ENCODE results near the gene AGFG2. TPM values are rescaled to one million over a fixed set of nuclear protein-coding genes. Genes with fewer than 3 reads are reported as not detected.
"Not testable (repeated sequence)": the region's sequence is repeated elsewhere in the genome, so short reads cannot be mapped to it uniquely, and the experiment has no call there.

AGFG2 gene
- total RNA-seq, 1 experiment from 2014 or later: 30.4 TPM

DNA sequence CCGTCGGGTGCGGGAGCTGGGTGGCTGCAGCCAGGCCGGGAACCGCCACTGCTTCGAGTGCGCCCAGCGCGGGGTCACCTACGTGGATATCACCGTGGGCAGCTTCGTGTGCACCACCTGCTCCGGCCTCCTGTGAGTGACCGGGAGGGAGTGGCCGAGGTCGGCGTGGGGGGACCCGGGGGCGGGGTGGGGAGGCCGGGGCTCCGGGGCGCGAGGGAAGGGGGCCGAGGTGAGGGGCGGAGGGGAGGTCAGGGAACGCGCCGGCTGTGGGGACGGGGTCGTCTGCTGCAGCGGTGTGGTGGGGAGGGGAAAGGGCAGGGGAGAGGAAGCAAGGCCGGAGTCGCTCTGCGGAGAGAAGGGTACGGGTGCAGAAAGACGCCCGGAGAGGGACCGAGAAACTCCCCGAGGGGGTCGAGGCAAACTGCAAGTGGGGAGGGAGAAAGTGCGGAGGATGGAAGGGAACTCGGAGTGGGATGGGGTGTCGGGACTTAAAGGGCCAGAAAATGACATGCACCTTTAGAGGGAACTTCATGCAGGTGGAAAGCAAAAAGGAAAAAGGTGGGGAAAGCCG is 518 bp downstream of the AGFG2 start:
- no peak for DNase-seq
- Histone ChIP-seq H3K9me2 (ENCODE audit: insufficient read depth) (no peaks in the 10 kb centered on the region), H3K9me3 (ENCODE audit: insufficient read depth, low read depth) (no peaks in the 10 kb centered on the region), H3K4me1 (replicated peaks; ENCODE audit: insufficient read depth) (peaks cover 51% of the 10 kb centered on the region), H3K79me2 (ENCODE audit: low read depth) (peaks cover 47% of the 10 kb centered on the region), H2AFZ (peak overlapping the region; percentile 84), H3K4me2 (peak overlapping the region; percentile 98), H3K4me3 (peak overlapping the region; percentile 79), H3F3A (ENCODE audit: insufficient read depth, low read depth) (peaks cover 31% of the 10 kb centered on the region), H4K20me1 (ENCODE audit: insufficient read depth) (no peaks in the 10 kb centered on the region), H3K27me3 (ENCODE audit: insufficient read depth, low read depth) (no peaks in the 10 kb centered on the region), H3K27ac (no peak overlapping the region), H3K36me3 (ENCODE audit: low read depth) (no peaks in the 10 kb centered on the region)
- ChIA-PET POLR2A (ENCODE audit: unreplicated experiment) (interaction anchor here (0.6 kb wide), 2 partner anchors 18 to 44 kb away, joined by 3 to 4 read pairs; no protein-coding TSS in a partner anchor), CTCF (interaction anchor here (0.6 to 0.7 kb wide), 5 partner anchors 32 to 605 kb away, joined by 3 to 6 read pairs (median 4); no protein-coding TSS in a partner anchor)
- no TSS peak for BruUV-seq (replicated peaks)
- no peak for TF ChIP-seq CTCF (conservative IDR thresholded peaks at IDR 0.05)
- TF ChIP-seq EZH2 (IDR thresholded peaks at IDR 0.05; ENCODE audit: low read depth): no peak
- intact Hi-C loops (cut with micrococcal nuclease; ENCODE audit: unreplicated experiment): loop anchor here (2.0 kb wide), 1 partner anchor 43 kb away; no protein-coding TSS in a partner anchor

- Histone ChIP-seq H3K4me2 (peak overlapping the region; percentile 98), H4K20me1 (ENCODE audit: insufficient read depth) (no peaks in the 10 kb centered on the region), H3K4me3 (peak overlapping the region; percentile 79), H3K4me1 (replicated peaks; ENCODE audit: insufficient read depth) (peaks cover 58% of the 10 kb centered on the region), H3F3A (ENCODE audit: insufficient read depth, low read depth) (peaks cover 38% of the 10 kb centered on the region), H3K9me3 (ENCODE audit: insufficient read depth, low read depth) (no peaks in the 10 kb centered on the region), H3K79me2 (ENCODE audit: low read depth) (peaks cover 47% of the 10 kb centered on the region), H3K36me3 (ENCODE audit: low read depth) (no peaks in the 10 kb centered on the region), H3K27ac (no peak overlapping the region), H2AFZ (peak overlapping the region; percentile 69), H3K9me2 (ENCODE audit: insufficient read depth) (no peaks in the 10 kb centered on the region), H3K27me3 (ENCODE audit: insufficient read depth, low read depth) (no peaks in the 10 kb centered on the region)
- ChIA-PET POLR2A (ENCODE audit: unreplicated experiment) (no interaction called here), CTCF (interaction anchor here (0.6 to 1.1 kb wide), 2 partner anchors 20 to 49 kb away, joined by 3 to 25 read pairs; no protein-coding TSS in a partner anchor)
- no peak for TF ChIP-seq CTCF (conservative IDR thresholded peaks at IDR 0.05)
- TF ChIP-seq EZH2 (IDR thresholded peaks at IDR 0.05; ENCODE audit: low read depth): no peak
- BruUV-seq (replicated peaks): no TSS peak
- DNase-seq: peak in 1 of 2 experiments; percentile 51
- intact Hi-C loops (cut with micrococcal nuclease; ENCODE audit: unreplicated experiment): no loop called here
These were observed 1.2 kb downstream of the AGFG2 start for GRCh38 chr7:100540073-100540723.

DNA sequence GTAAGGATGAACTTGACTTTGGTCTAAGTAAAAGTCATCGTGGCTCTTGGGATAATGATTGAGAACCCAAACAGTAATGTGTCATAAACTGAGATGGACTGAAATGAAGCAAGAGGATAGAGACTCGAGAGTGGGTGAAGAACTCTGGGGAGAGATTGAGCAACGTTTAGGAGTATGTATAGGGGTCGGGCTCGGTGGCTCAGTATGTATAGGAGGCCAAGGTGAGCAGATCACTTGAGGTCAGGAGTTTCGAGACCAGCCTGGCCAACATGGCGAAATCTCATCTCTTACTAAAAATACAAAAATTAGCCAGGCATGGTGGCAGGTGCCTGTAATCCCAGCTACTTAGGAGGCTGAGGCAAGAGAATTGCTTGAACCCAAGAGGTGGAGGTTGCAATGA is 2.3 kb downstream of the AGFG2 start:
- peaks cover 69% of the 10 kb centered on the region for H3K4me1 ChIP-seq (replicated peaks; ENCODE audit: insufficient read depth)
- POLR2A ChIA-PET (ENCODE audit: unreplicated experiment); H3K27ac ChIP-seq: not testable (repeated sequence)

More for the DNA sequence above, 2.3 kb downstream of the AGFG2 start:
- H3K9me3 ChIP-seq (ENCODE audit: insufficient read depth, low read depth); H3K4me3 ChIP-seq; H3K27me3 ChIP-seq (ENCODE audit: insufficient read depth, low read depth); intact Hi-C loops (cut with micrococcal nuclease; ENCODE audit: unreplicated experiment); H3K36me3 ChIP-seq (ENCODE audit: low read depth); H4K20me1 ChIP-seq (ENCODE audit: insufficient read depth); BruUV-seq (replicated peaks); H3K9me2 ChIP-seq (ENCODE audit: insufficient read depth); H2AFZ ChIP-seq; H3K4me2 ChIP-seq; DNase-seq: not testable (repeated sequence)
- CTCF ChIA-PET: interaction anchor here (0.8 to 1.1 kb wide), 2 partner anchors 19 to 23 kb away, joined by 5 to 25 read pairs; no protein-coding TSS in a partner anchor
- peaks cover 49% of the 10 kb centered on the region for H3F3A ChIP-seq (ENCODE audit: insufficient read depth, low read depth)
- peaks cover 47% of the 10 kb centered on the region for H3K79me2 ChIP-seq (ENCODE audit: low read depth)
